Measurements from ENCODE around the gene PNPLA2.

PNPLA2 gene

DNA sequence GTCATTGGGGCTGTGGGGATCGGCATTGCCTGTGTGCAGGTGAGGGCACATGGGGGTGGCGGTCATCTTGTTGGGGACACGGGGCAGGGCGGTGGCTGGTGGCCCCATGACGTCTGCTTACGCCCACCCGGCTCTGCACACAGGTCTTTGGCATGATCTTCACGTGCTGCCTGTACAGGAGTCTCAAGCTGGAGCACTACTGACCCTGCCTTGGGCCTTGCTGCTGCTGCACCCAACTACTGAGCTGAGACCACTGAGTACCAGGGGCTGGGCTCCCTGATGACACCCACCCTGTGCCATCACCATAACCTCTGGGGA is 19.2 kb downstream of the PNPLA2 start:
- DNase-seq (ENCODE audit: low read depth), result no peak
- TF ChIP-seq, protein P1, sequence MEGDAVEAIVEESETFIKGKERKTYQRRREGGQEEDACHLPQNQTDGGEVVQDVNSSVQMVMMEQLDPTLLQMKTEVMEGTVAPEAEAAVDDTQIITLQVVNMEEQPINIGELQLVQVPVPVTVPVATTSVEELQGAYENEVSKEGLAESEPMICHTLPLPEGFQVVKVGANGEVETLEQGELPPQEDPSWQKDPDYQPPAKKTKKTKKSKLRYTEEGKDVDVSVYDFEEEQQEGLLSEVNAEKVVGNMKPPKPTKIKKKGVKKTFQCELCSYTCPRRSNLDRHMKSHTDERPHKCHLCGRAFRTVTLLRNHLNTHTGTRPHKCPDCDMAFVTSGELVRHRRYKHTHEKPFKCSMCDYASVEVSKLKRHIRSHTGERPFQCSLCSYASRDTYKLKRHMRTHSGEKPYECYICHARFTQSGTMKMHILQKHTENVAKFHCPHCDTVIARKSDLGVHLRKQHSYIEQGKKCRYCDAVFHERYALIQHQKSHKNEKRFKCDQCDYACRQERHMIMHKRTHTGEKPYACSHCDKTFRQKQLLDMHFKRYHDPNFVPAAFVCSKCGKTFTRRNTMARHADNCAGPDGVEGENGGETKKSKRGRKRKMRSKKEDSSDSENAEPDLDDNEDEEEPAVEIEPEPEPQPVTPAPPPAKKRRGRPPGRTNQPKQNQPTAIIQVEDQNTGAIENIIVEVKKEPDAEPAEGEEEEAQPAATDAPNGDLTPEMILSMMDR (IDR thresholded peaks at IDR 0.05; ENCODE audit: control insufficient read depth, insufficient read depth, low read depth, low read length, missing control alignments), result no peak
- H3K4me3 ChIP-seq (ENCODE audit: control insufficient read depth, low read depth, low read length), result no peak overlapping the region

GRCh38 chr11:838441-839279 is 19.9 kb downstream of the PNPLA2 start:
- H3K4me3 ChIP-seq (ENCODE audit: control insufficient read depth, low read depth, low read length), result no peak overlapping the region
- no peak for DNase-seq (ENCODE audit: low read depth)
- TF ChIP-seq, protein P1 (IDR thresholded peaks at IDR 0.05; ENCODE audit: control insufficient read depth, insufficient read depth, low read depth, low read length, missing control alignments), result peak; percentile 33

GRCh38 chr11:839280-839623 is 20.5 kb downstream of the PNPLA2 start:
- TF ChIP-seq, protein P1 (IDR thresholded peaks at IDR 0.05; ENCODE audit: control insufficient read depth, insufficient read depth, low read depth, low read length, missing control alignments), result no peak
- H3K4me3 ChIP-seq (ENCODE audit: control insufficient read depth, low read depth, low read length), result no peak overlapping the region
- no peak for DNase-seq (ENCODE audit: low read depth)

DNA sequence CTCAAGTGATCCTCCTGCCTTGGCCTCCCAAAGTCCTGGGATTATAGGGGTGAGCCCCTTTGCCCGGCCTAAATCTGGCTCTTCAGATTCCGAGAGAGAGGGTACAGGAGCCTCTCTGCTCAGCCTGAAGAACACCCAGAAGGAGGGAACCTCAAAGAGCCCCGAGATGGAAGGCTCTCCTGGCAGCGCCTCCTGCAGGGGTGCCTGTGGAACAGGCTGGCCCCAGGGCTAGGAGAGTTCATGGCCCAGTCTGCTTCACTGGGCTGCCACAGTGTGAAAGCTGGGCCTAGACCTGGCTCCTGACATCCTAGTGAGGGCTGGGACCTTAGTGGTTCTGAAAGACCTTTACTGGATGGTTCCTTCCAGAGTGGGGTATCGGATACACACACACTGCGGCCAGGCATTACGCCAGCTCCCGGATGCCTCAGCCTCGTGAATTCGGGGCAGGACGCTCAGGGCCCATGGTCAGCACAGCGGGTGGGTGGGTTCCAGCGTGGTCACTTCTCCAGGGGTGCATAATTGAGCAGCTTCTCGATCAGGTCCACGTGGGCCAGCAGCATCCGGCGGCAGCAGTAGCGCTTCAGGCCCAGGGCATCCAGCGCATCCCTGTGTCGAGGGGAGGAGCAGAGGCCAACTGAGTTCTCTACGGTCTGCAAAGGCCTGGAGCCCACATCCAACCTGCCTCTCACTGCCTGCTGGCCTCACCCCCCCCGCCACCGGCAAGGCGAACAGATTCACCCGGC is 21.3 kb downstream of the PNPLA2 start:
- TF ChIP-seq, protein P1 (IDR thresholded peaks at IDR 0.05; ENCODE audit: control insufficient read depth, insufficient read depth, low read depth, low read length, missing control alignments), result peak; percentile 56
- peak overlapping the region; percentile 70 for H3K4me3 ChIP-seq (ENCODE audit: control insufficient read depth, low read depth, low read length)
- no peak for DNase-seq (ENCODE audit: low read depth)

- no peak for DNase-seq (ENCODE audit: low read depth)
Observed at GRCh38 chr11:841981-842369, 23.3 kb downstream of the PNPLA2 start.

GRCh38 chr11:842370-843002 is 23.8 kb downstream of the PNPLA2 start, which contains the start of the genes POLR2L and TSPAN4:
TSS of gene POLR2L (minus strand) at chr11:842529. CDS start at chr11:842508, 21 bp downstream.
TSS of gene TSPAN4 (plus strand) at chr11:842852. CDS start at chr11:850305, 7,453 bp downstream.
- H3K4me3 ChIP-seq (ENCODE audit: control insufficient read depth, low read depth, low read length), result peak within 1 kb of the TSS; percentile 70
- TF ChIP-seq, protein P1 (IDR thresholded peaks at IDR 0.05; ENCODE audit: control insufficient read depth, insufficient read depth, low read depth, low read length, missing control alignments), result no peak
- no peak for DNase-seq (ENCODE audit: low read depth)

More at GRCh38 chr11:841981-842369, 23.3 kb downstream of the PNPLA2 start:
- TF ChIP-seq, protein P1 (IDR thresholded peaks at IDR 0.05; ENCODE audit: control insufficient read depth, insufficient read depth, low read depth, low read length, missing control alignments), result no peak
- H3K4me3 ChIP-seq (ENCODE audit: control insufficient read depth, low read depth, low read length), result peak overlapping the region; percentile 70

All from AG09309 (cell line).